ENCODE results near the gene TIMM17B.

DNA sequence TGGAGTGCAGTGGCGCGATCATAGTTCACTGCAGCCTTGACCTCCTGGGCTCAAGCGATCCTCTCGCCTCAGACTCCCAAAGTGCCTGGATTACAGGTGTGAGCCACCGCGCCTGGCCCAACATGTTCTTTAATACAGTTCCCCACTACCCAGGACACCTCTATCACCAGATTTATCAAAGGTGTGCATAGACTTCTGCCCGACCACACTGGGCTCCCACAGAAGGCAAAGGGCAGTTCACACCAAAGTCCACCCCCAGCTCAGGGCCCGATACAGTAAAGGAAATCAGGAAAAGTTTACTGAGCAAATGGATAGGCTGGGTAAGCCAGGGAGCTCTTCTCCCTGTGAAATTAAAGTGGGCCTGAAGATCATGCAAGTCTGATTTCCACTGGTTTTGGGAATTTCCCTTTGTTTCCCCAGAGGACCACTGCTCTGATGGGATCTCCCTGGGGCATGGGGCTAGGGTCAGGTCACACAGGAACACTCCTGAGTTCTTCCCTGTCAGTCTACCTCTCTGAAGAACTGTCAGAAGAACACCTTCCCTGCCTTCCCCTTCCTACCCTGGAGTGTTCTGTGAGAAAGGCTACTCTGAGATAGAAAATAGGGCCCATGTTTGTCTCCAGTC, 39.0 kb upstream of the TIMM17B start:
- TF ChIP-seq EZH2 (IDR thresholded peaks at IDR 0.05), result no peak
- TF ChIP-seq POLR2AphosphoS5 (IDR thresholded peaks at IDR 0.05; ENCODE audit: borderline replicate concordance, low read depth, low read length), result no peak
- TF ChIP-seq FOXP2 (optimal IDR thresholded peaks at IDR 0.05; ENCODE audit: control extremely low read depth, extremely low read length, insufficient read depth), result no peak

Measured in SK-N-MC (cell line).